Endodermal cell (in vitro differentiated cells): ENCODE data around the gene USP38. TPM values are rescaled to one million over a fixed set of nuclear protein-coding genes. Genes with fewer than 3 reads are reported as not detected.
"Not testable (repeated sequence)": the region's sequence is repeated elsewhere in the genome, so short reads cannot be mapped to it uniquely, and the experiment has no call there.

Experiments
- DNase-seq: peaks from one replicate; pipeline ENCODE4 v3.0.0-alpha.2; 2017
- H3K27ac ChIP-seq: 2 replicates; pipeline ENCODE4 v1.5.1; 2013; ENCODE audit warnings: mild to moderate bottlenecking, low read depth, low read length, moderate library complexity
- H3K27me3 ChIP-seq: 2 replicates; pipeline ENCODE4 v1.6.1; 2013; ENCODE audit warnings: mild to moderate bottlenecking, low read length, moderate library complexity; ENCODE audit not compliant: insufficient read depth, control insufficient read depth, poor library complexity, severe bottlenecking
- H3K36me3 ChIP-seq: 2 replicates; pipeline ENCODE4 v1.7.0; 2013; ENCODE audit warnings: mild to moderate bottlenecking, low read length, moderate library complexity; ENCODE audit not compliant: control insufficient read depth, insufficient read depth
- H3K4me1 ChIP-seq: one replicate; pipeline ENCODE4 v1.7.0; 2013; ENCODE audit warnings: low read length; ENCODE audit not compliant: control insufficient read depth, insufficient read depth
- H3K4me3 ChIP-seq: 2 replicates; pipeline ENCODE4 v1.5.1; 2013; ENCODE audit warnings: mild to moderate bottlenecking, low read length, moderate library complexity
- H3K9ac ChIP-seq: 2 replicates; pipeline ENCODE4 v1.6.1; 2013; ENCODE audit warnings: mild to moderate bottlenecking, low read length, moderate library complexity; ENCODE audit not compliant: poor library complexity, severe bottlenecking; ENCODE audit errors: extremely low read depth
- H3K9me3 ChIP-seq: 2 replicates; pipeline ENCODE4 v1.6.1; 2013; ENCODE audit warnings: mild to moderate bottlenecking, low read length, moderate library complexity; ENCODE audit not compliant: control insufficient read depth
- H3K27ac Mint-ChIP-seq: 2 replicates; pipeline ENCODE4 v1.8.0; 2020; ENCODE audit warnings: mixed read lengths
- H3K27me3 Mint-ChIP-seq: 2 replicates; pipeline ENCODE4 v1.8.0; 2021; ENCODE audit warnings: mild to moderate bottlenecking, mixed read lengths; ENCODE audit not compliant: insufficient read depth
- H3K36me3 Mint-ChIP-seq: 2 replicates; pipeline ENCODE4 v1.8.0; 2020; ENCODE audit warnings: low read depth, mixed read lengths
- H3K4me1 Mint-ChIP-seq: 2 replicates; pipeline ENCODE4 v1.8.0; 2020; ENCODE audit warnings: mixed read lengths
- H3K4me3 Mint-ChIP-seq: 2 replicates; pipeline ENCODE4 v1.8.0; 2020; ENCODE audit warnings: mild to moderate bottlenecking, moderate library complexity, mixed read lengths
- H3K9me3 Mint-ChIP-seq: 2 replicates; pipeline ENCODE4 v1.8.0; 2020; ENCODE audit warnings: mild to moderate bottlenecking, mixed read lengths
- WGBS, 2 experiments: methylation state at CpG; one replicate each; pipeline versions ENCODE4 v1.1.5 to v1.1.7; 2013; ENCODE audit warnings: missing lambda C conversion rate in 2 of 2, mixed read lengths in 1 of 2; ENCODE audit not compliant: insufficient coverage in 1 of 2, insufficient read length in 1 of 2; 5-methylcytosine and 5-hydroxymethylcytosine counted together
- total RNA-seq, 2 donors: library from RNA; stranded (reverse); fragmentation: NEBNext Ultra II Directional in 1 of 2; extraction: Animal tissue kit (Norgen Biotek cat#: 25700) in 1 of 2; gene quantifications; 2 replicates in 1 of 2; 3 replicates in 1 of 2; pipeline ENCODE4 v1.2.1, GENCODE V29; 2021
- TF ChIP-seq, protein P1 (sequence below): fragments of 200-600 bp; sonication (generic); conservative IDR thresholded peaks from 2 replicates; pipeline ENCODE4 v1.5.0; 2021; ENCODE audit warnings: antibody characterized with exemption, mild to moderate bottlenecking

The USP38 gene
- total RNA-seq, 2 donors from 2014 or later, result 15.6 to 15.7 TPM

DNA sequence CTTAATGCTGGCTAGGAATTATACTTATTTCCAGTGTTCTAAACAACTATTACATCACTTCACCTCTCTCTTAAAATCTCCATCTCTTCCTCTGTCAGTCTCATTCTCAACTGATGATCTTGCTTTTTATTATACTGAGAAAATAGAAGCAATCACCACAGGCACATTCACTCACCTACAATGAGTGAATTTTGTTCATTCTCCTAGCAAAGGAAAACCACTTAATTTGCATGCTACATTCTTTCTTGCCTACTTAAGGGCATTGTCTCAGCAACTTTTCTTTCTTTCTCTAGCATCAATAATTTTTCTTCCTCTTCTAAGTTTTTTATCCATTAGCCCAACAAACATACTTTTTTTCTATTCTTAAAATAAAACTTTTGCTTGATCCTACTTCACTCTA is 21.1 kb upstream of the USP38 start:
- TF ChIP-seq, protein P1, sequence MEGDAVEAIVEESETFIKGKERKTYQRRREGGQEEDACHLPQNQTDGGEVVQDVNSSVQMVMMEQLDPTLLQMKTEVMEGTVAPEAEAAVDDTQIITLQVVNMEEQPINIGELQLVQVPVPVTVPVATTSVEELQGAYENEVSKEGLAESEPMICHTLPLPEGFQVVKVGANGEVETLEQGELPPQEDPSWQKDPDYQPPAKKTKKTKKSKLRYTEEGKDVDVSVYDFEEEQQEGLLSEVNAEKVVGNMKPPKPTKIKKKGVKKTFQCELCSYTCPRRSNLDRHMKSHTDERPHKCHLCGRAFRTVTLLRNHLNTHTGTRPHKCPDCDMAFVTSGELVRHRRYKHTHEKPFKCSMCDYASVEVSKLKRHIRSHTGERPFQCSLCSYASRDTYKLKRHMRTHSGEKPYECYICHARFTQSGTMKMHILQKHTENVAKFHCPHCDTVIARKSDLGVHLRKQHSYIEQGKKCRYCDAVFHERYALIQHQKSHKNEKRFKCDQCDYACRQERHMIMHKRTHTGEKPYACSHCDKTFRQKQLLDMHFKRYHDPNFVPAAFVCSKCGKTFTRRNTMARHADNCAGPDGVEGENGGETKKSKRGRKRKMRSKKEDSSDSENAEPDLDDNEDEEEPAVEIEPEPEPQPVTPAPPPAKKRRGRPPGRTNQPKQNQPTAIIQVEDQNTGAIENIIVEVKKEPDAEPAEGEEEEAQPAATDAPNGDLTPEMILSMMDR, result no peak
- Mint-ChIP-seq H3K36me3 (no peaks in the 10 kb centered on the region), H3K27me3 (no peaks in the 10 kb centered on the region), H3K4me3 (no peak overlapping the region), H3K4me1 (no peaks in the 10 kb centered on the region), H3K27ac (no peak overlapping the region), H3K9me3 (peaks cover 28% of the 10 kb centered on the region)
- H3K4me3 ChIP-seq, result no peak overlapping the region
- no peaks in the 10 kb centered on the region for H3K36me3 ChIP-seq
- H3K9me3 ChIP-seq, result peaks cover 10% of the 10 kb centered on the region
- H3K4me1 ChIP-seq, result no peaks in the 10 kb centered on the region
- H3K27me3 ChIP-seq, result no peaks in the 10 kb centered on the region
- no peak for DNase-seq
- H3K27ac ChIP-seq, result no peak overlapping the region
- no peak overlapping the region for H3K9ac ChIP-seq

DNA sequence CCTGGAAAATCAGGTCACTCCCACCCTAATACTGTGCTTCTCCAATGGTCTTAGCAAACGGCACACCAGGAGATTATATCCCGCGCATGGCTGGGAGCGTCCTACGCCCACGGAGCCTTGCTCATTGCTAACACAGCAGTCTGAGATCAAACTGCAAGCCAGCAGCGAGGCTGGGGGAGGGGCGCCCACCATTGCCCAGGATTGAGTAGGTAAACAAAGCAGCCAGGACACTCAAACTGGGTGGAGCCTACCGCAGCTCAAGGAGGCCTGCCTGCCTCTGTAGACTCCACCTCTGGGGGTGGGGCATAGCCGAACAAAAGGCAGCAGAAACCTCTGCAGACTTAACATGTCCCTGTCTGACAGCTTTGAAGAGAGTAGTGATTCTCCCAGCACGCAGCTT is 18.0 kb upstream of the USP38 start:
- H3K9me3 Mint-ChIP-seq, result peaks cover 32% of the 10 kb centered on the region
- not testable (repeated sequence) for H3K27ac Mint-ChIP-seq, H3K27me3 Mint-ChIP-seq, H3K9ac ChIP-seq, H3K4me3 ChIP-seq, H3K4me1 ChIP-seq, H3K36me3 ChIP-seq, H3K27me3 ChIP-seq, H3K27ac ChIP-seq, H3K4me3 Mint-ChIP-seq, H3K36me3 Mint-ChIP-seq, H3K4me1 Mint-ChIP-seq, H3K9me3 ChIP-seq
- DNase-seq, result peak; percentile 43
- 93 to 98% methylated on average over 9 to 11 of the region's 11 CpGs for WGBS, 2 experiments

DNA sequence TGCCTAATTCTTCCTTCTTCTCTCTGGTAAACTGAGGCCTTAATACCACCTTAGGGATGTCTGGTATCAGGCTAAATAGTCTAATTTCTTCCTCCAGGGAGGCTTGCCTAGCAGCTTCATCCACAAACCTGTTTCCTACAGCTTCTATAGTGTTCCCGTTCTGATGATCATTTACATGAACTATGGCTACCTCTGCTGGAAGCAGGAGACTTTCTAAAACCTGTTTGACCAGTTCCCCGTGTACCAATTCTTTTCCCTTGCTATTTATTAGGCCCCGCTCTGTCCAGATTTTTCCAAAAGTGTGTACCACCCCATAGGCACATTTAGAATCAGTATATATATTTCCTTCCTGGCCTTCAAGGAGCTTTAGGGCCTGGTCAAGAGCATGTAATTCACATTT is 5.8 kb upstream of the USP38 start:
- Mint-ChIP-seq H3K36me3 (peaks cover 10% of the 10 kb centered on the region), H3K9me3 (peaks cover 34% of the 10 kb centered on the region), H3K4me1 (peaks cover 3% of the 10 kb centered on the region), H3K4me3 (no peak overlapping the region), H3K27ac (no peak overlapping the region), H3K27me3 (no peaks in the 10 kb centered on the region)
- H3K4me3 ChIP-seq, result no peak overlapping the region
- peaks cover 27% of the 10 kb centered on the region for H3K9me3 ChIP-seq
- H3K9ac ChIP-seq, result no peak overlapping the region
- no peaks in the 10 kb centered on the region for H3K27me3 ChIP-seq
- H3K4me1 ChIP-seq, result peaks cover 4% of the 10 kb centered on the region
- no peaks in the 10 kb centered on the region for H3K36me3 ChIP-seq
- H3K27ac ChIP-seq, result no peak overlapping the region
- TF ChIP-seq, protein P1, result no peak
- whole genome bisulfite sequencing, 2 experiments, result 92 to 100% methylated on average over 2 to 3 of the region's 3 CpGs
- no peak for DNase-seq

DNA sequence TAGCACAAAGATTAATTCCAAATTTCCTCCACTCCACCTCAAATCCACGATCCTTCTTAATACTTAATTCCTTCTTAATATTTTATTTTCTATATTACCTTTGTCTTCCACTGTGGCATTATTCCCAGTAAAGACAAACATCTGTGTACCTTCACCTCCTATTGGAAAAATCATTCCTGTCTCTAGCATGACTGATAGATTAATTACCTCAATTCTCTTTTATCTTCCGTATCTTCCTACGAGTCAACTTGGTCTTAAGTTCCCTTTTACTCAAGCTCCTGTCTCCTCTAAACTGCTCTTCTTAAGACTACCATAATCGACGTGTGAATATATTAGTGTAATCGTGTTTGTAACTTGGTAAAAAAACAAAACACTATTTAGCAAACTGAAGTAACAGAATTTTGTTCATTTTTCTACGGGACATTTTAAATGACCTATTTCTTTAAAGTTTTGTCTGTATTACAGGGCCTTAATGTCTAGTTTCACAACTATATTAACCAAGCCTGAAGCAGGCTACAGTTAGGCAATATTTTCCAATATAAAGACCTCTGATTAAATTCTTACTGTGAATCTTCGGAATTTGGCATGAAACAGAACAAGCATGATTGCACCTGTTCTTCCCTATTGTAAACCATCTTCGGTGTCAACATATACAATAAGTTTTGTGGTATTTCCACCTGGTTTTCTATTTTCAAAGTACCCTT is 1.1 kb upstream of the USP38 start:
- Histone ChIP-seq H3K4me3 (peak overlapping the region; percentile 97), H3K27me3 (no peaks in the 10 kb centered on the region), H3K9me3 (peaks cover 2% of the 10 kb centered on the region), H3K4me1 (peaks cover 7% of the 10 kb centered on the region), H3K9ac (peak overlapping the region; percentile 80), H3K36me3 (peaks cover 6% of the 10 kb centered on the region), H3K27ac (peak overlapping the region; percentile 90)
- 80 to 83% methylated on average over 5 to 9 of the region's 9 CpGs for WGBS, 2 experiments
- Mint-ChIP-seq H3K4me1 (peaks cover 25% of the 10 kb centered on the region), H3K36me3 (no peaks in the 10 kb centered on the region), H3K9me3 (peaks cover 6% of the 10 kb centered on the region), H3K4me3 (peak overlapping the region; percentile 98), H3K27me3 (no peaks in the 10 kb centered on the region), H3K27ac (peak overlapping the region; percentile 98)
- DNase-seq, result no peak
- TF ChIP-seq, protein P1, result no peak
